K562 (cell line): Measurements from ENCODE around the gene B4GALT5. TPM values are rescaled to one million over a fixed set of nuclear protein-coding genes. Genes with fewer than 3 reads are reported as not detected.
A peak's percentile ranks its signal among the peaks of the same experiment; 100 is the strongest.

Experiments used
- BCOR ChIP-seq: fragments of 450-650 bp; IDR thresholded peaks from 2 replicates; pipeline ENCODE4 v1.6.1; 2016
- CEBPB ChIP-seq: fragments of 450-650 bp; IDR thresholded peaks from 2 replicates; pipeline ENCODE4 v1.6.1; 2016; ENCODE audit warnings: missing genetic modification characterization, missing compliant biosample characterization
- ELK1 ChIP-seq: sonication (generic); formaldehyde crosslinking; IDR thresholded peaks from 2 replicates; pipeline ENCODE4 v1.8.1; 2022; ENCODE audit warnings: missing genetic modification reagents
- EP300 ChIP-seq: IDR thresholded peaks from 2 replicates; pipeline ENCODE4 v1.6.1; 2012; ENCODE audit warnings: low read length, improper control_type of control experiment
- KDM1A ChIP-seq, 2 experiments: fragments of 450-650 bp; IDR thresholded peaks; 2 replicates each; pipeline ENCODE4 v1.6.1; 2016; ENCODE audit warnings: mild to moderate bottlenecking in 2 of 2
- MAFF ChIP-seq: IDR thresholded peaks from 2 replicates; pipeline ENCODE4 v1.6.1; 2012; ENCODE audit warnings: low read length, improper control_type of control experiment
- OTX1 ChIP-seq: fragments of 450-650 bp; formaldehyde crosslinking; IDR thresholded peaks from 2 replicates; pipeline ENCODE4 v1.4.0; 2022; ENCODE audit warnings: mild to moderate bottlenecking
- PHF20 ChIP-seq: fragments of 450-650 bp; IDR thresholded peaks from 2 replicates; pipeline ENCODE4 v1.6.1; 2018; ENCODE audit not compliant: partially characterized antibody
- PRMT5 ChIP-seq: sonication (generic); formaldehyde crosslinking; IDR thresholded peaks from 2 replicates; pipeline ENCODE4 v1.5.0; 2020; ENCODE audit warnings: missing genetic modification reagents
- SMAD2 ChIP-seq: fragments of 150-350 bp; IDR thresholded peaks from 2 replicates; pipeline ENCODE4 v1.6.1; 2014; ENCODE audit warnings: low read depth, mild to moderate bottlenecking, low read length
- ZBTB26 ChIP-seq: fragments of 450-650 bp; formaldehyde crosslinking; IDR thresholded peaks from 2 replicates; pipeline ENCODE4 v1.4.0; 2022; ENCODE audit warnings: missing genetic modification characterization
- ZBTB49 ChIP-seq: sonication (generic); formaldehyde crosslinking; IDR thresholded peaks from 2 replicates; pipeline ENCODE4 v1.8.0; 2022; ENCODE audit warnings: missing genetic modification reagents, mild to moderate bottlenecking, borderline replicate concordance
- ZNF324 ChIP-seq: fragments of 250-450 bp; sonication (Bioruptor Pico); IDR thresholded peaks from 2 replicates; pipeline ENCODE4 v1.4.0; 2020; ENCODE audit warnings: mild to moderate bottlenecking
- ZNF518B ChIP-seq: fragments of 250-450 bp; sonication (Bioruptor Pico); IDR thresholded peaks from 2 replicates; pipeline ENCODE4 v1.5.0; 2021; ENCODE audit warnings: mild to moderate bottlenecking, moderate library complexity
- polyA plus RNA-seq, 8 experiments: library from polyadenylated mRNA; depleted of rRNA in 4 of 8; stranded (reverse) in 5 of 8; unstranded in 3 of 8; fragments of >200 nt; fragmentation: Nextera tagmentation in 2 of 8; fragmentation: Illumina TruSeq in 1 of 8; extraction: Ambion mirVana in 2 of 8; extraction: Trizol in 1 of 8; gene quantifications; 2 replicates each; pipeline versions ENCODE4 v1.2.1 to v1.2.3, GENCODE V29; 2011 to 2014; ENCODE audit warnings: inconsistent platforms in 1 of 8, missing spikeins in 1 of 8
- total RNA-seq, 7 experiments: library from RNA; depleted of rRNA in 6 of 7; stranded (reverse); fragments of >200 nt in 6 of 7; fragmentation: Illumina TruSeq in 2 of 7; extraction: Trizol in 2 of 7; gene quantifications; 2 replicates each; pipeline versions ENCODE4 v1.2.1 to v1.2.3, GENCODE V29; 2011 to 2021; ENCODE audit warnings: low replicate concordance in 1 of 7

The B4GALT5 gene
- total and polyA plus RNA-seq, 9 of the 15 experiments (the other 6 are each of a cell fraction or from before 2014, with no cell fraction given), result 8.5 to 32.6 (median 23.4) TPM

GRCh38 chr20:49597825-49598395 lies 115.8 kb downstream of the B4GALT5 start (continued):
- TF ChIP-seq ZBTB49 (CRISPR knock-in tag), result no peak
- TF ChIP-seq ZNF518B (CRISPR knock-in tag), result no peak
- TF ChIP-seq ZNF324 (CRISPR knock-in tag), result no peak
- 0 out of 4 replicates have a peak, but pooled peaks of 1 of the 2 experiments have one; percentile 29 for TF ChIP-seq KDM1A (IDR thresholded peaks at IDR 0.05)
- no peak for TF ChIP-seq ZBTB26
- TF ChIP-seq PHF20, result no peak
- no peak for TF ChIP-seq OTX1 (CRISPR knock-in tag)
- TF ChIP-seq PRMT5 (CRISPR knock-in tag), result no peak
- TF ChIP-seq SMAD2, result no peak
- TF ChIP-seq CEBPB (tag), result peak; percentile 40; the same call in 1 of the 2 replicates
- TF ChIP-seq MAFF, result no peak
- no peak for TF ChIP-seq ELK1 (CRISPR knock-in tag)
- peak; percentile 43; the same call in 1 of the 2 replicates for TF ChIP-seq BCOR
- no peak for TF ChIP-seq EP300
